Body of pancreas (tissue), 4 donors: Measurements from ENCODE around the gene ISG20L2. TPM values are rescaled to one million over a fixed set of nuclear protein-coding genes. Genes with fewer than 3 reads are reported as not detected.

Experiments
- ATAC-seq: fragments of 150-250 bp; one replicate; pipeline ENCODE4 v1.9.1; 2016
- DNase-seq, 4 donors: peaks; one replicate each; pipeline ENCODE4 v3.0.0-alpha.2; 2019
- H3K27ac ChIP-seq, 4 donors: fragments of 200-600 bp; sonication (generic); 1 replicate in 3 of 4; 2 replicates in 1 of 4; pipeline versions ENCODE4 v1.5.1 to v1.6.1; 2016 to 2019; ENCODE audit warnings: mild to moderate bottlenecking in 1 of 4, mixed read lengths in 1 of 4, moderate library complexity in 1 of 4
- H3K27me3 ChIP-seq, 2 donors: fragments of 200-600 bp; sonication (generic); one replicate each; pipeline ENCODE4 v1.6.0; 2016; ENCODE audit warnings: mild to moderate bottlenecking in 1 of 2
- H3K36me3 ChIP-seq, 2 donors: fragments of 200-600 bp; sonication (generic); replicated peaks in 1 of 2; 2 replicates each; pipeline ENCODE4 v1.5.1; 2016; ENCODE audit warnings: low read depth in 2 of 2; ENCODE audit not compliant: insufficient read depth in 1 of 2
- H3K4me1 ChIP-seq: fragments of 200-600 bp; sonication (generic); one replicate; pipeline ENCODE4 v1.6.0; 2016
- H3K4me3 ChIP-seq, 2 donors: fragments of 200-600 bp; sonication (generic); 1 replicate in 1 of 2; 2 replicates in 1 of 2; pipeline ENCODE4 v1.5.1; 2016 to 2019
- H3K9me3 ChIP-seq, 3 donors: fragments of 200-600 bp; sonication (generic); 1 replicate in 2 of 3; 2 replicates in 1 of 3; pipeline ENCODE4 v1.5.1; 2016
- POLR2A ChIP-seq, 3 donors: fragments of 450-650 bp; IDR thresholded peaks; one replicate each; pipeline ENCODE4 v1.6.1; 2016; ENCODE audit warnings: antibody characterized with exemption in 3 of 3, mild to moderate bottlenecking in 2 of 3
- WGBS, 2 donors: methylation state at CpG; one replicate each; pipeline ENCODE4 v1.1.5; 2017; 5-methylcytosine and 5-hydroxymethylcytosine counted together
- intact Hi-C: fragments of 100-400 bp; cut with DNase I; formaldehyde crosslinking; loops from one replicate; pipeline ENCODE4 v1.15.1; 2023
- total RNA-seq, 2 donors: library from RNA; depleted of rRNA; stranded (reverse); fragments of >200 nt; gene quantifications; one replicate each; pipeline ENCODE4 v1.1.0, GENCODE V29; 2016
- TF ChIP-seq, protein P1 (sequence below), 7 experiments: fragments of 450-650 bp in 4 of 7; fragments of 200-600 bp in 3 of 7; sonication (generic) in 3 of 7; IDR thresholded peaks; one replicate each; pipeline ENCODE4 v1.5.1; 2016 to 2019; ENCODE audit warnings: antibody characterized with exemption in 7 of 7

The ISG20L2 gene
- total RNA-seq, 2 donors from 2014 or later: 11.9 to 14.3 TPM

DNA sequence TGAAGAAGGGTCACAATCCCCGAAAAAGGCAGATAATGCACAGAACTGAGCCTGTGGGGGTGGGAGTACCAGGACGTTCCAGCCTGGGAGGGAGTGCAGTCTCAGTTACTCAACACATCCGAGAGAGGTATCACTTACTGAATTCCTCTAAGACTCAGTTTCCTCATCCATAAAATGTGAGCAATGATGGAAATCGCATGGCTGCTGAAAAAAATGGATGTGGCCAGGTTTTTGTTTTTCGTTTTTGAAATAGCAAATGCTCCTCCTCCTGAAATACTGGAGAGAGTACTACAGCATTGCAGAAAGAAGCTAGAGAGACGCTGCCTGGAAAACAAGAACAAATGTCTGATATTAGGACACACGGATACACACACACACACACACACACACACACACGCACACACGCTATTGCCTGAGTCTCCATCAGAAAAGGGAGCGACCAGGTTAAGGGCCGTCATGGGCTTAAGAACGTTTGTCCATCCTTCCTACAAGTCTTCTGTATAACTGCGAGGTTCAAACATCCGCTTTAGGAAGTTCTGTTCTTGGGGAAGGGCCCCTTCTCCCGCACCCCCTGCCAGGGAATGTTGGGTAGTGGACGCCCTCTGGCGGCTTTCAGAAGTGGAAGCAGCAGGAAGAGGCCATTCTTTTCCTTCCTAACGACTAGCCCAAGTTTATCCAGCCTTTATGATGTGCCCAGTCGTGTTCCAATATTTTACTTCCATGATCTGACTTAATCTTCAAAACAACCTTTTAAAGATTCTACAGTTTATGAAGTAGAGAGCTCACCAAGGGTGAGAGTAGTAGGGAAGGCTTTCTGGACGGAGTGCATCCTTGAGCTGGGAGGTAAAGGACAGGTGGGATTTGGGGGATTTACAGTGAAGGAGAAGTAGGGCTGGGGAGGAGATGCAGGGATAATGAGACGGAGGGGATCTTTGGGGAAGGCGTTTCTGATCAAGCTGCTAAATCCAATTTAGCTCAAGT, 50.7 kb downstream of the ISG20L2 start:
- Histone ChIP-seq H3K9me3 (no peaks in the 10 kb centered on the region), H3K27me3 (peaks cover 5 to 22% of the 10 kb centered on the region in 2 donors), H3K36me3 (no peaks in the 10 kb centered on the region), H3K27ac (peak overlapping the region in 1 of 4 donors; percentile 41), H3K4me1 (peaks cover 15% of the 10 kb centered on the region), H3K4me3 (no peak overlapping the region)
- ATAC-seq (peak; percentile 67), DNase-seq (peak; percentile 50 to 59 (median 56))
- intact Hi-C loops: no loop called here
- TF ChIP-seq, protein P1, sequence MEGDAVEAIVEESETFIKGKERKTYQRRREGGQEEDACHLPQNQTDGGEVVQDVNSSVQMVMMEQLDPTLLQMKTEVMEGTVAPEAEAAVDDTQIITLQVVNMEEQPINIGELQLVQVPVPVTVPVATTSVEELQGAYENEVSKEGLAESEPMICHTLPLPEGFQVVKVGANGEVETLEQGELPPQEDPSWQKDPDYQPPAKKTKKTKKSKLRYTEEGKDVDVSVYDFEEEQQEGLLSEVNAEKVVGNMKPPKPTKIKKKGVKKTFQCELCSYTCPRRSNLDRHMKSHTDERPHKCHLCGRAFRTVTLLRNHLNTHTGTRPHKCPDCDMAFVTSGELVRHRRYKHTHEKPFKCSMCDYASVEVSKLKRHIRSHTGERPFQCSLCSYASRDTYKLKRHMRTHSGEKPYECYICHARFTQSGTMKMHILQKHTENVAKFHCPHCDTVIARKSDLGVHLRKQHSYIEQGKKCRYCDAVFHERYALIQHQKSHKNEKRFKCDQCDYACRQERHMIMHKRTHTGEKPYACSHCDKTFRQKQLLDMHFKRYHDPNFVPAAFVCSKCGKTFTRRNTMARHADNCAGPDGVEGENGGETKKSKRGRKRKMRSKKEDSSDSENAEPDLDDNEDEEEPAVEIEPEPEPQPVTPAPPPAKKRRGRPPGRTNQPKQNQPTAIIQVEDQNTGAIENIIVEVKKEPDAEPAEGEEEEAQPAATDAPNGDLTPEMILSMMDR (IDR thresholded peaks at IDR 0.05): peak; percentile 39 to 77 (median 68)
- TF ChIP-seq POLR2A (IDR thresholded peaks at IDR 0.05): no peak
- WGBS, 2 donors: 3 to 7% methylated on average over 22 of the region's 22 CpGs

- Histone ChIP-seq H3K9me3 (no peaks in the 10 kb centered on the region), H3K27ac (peak within 1 kb of the TSS in 1 of 4 donors; percentile 41), H3K36me3 (no peaks in the 10 kb centered on the region), H3K4me3 (no peak within 1 kb of the TSS), H3K4me1 (peaks cover 15% of the 10 kb centered on the region), H3K27me3 (peaks cover 5 to 22% of the 10 kb centered on the region in 2 donors)
- peak; percentile 68 for ATAC-seq
- TF ChIP-seq, protein P1 (IDR thresholded peaks at IDR 0.05): no peak
- TF ChIP-seq POLR2A (IDR thresholded peaks at IDR 0.05): no peak
- intact Hi-C loops: no loop called here
- peak in 2 of 4 donors; percentile 35 to 45 for DNase-seq
- 4 to 5% methylated on average over 15 to 70 of the region's 70 CpGs for WGBS, 2 donors
These were observed 51.5 kb downstream of the ISG20L2 start, which contains the start of gene NES for GRCh38 chr1:156676820-156677615. Gene NES, minus strand, starts transcription at chr1:156677407. Its CDS starts 143 bp downstream, at chr1:156677264.

GRCh38 chr1:156676114-156676819, 52.3 kb downstream of the ISG20L2 start:
- peaks cover 5 to 22% of the 10 kb centered on the region in 2 donors for H3K27me3 ChIP-seq
- peak overlapping the region in 1 of 4 donors; percentile 21 for H3K27ac ChIP-seq
- peaks cover 15% of the 10 kb centered on the region for H3K4me1 ChIP-seq
- H3K36me3 ChIP-seq: no peaks in the 10 kb centered on the region
- WGBS, 2 donors: 21 to 65% methylated on average over 8 to 49 of the region's 49 CpGs
- H3K9me3 ChIP-seq: no peaks in the 10 kb centered on the region
- intact Hi-C loops: no loop called here
- H3K4me3 ChIP-seq: no peak overlapping the region
- TF ChIP-seq, protein P1 (IDR thresholded peaks at IDR 0.05): no peak
- no peak for TF ChIP-seq POLR2A (IDR thresholded peaks at IDR 0.05)
- no peak for DNase-seq
- ATAC-seq: peak; percentile 26

- peaks cover 5 to 22% of the 10 kb centered on the region in 2 donors for H3K27me3 ChIP-seq
- H3K36me3 ChIP-seq: no peaks in the 10 kb centered on the region
- intact Hi-C loops: no loop called here
- no peak overlapping the region for H3K27ac ChIP-seq
- H3K4me1 ChIP-seq: peaks cover 15% of the 10 kb centered on the region
- no peak overlapping the region for H3K4me3 ChIP-seq
- no peak for ATAC-seq
- H3K9me3 ChIP-seq: no peaks in the 10 kb centered on the region
- DNase-seq: no peak
- 47 to 53% methylated on average over 15 to 18 of the region's 18 CpGs for WGBS, 2 donors
- TF ChIP-seq, protein P1 (IDR thresholded peaks at IDR 0.05): no peak
- no peak for TF ChIP-seq POLR2A (IDR thresholded peaks at IDR 0.05)
These were observed 53.1 kb downstream of the ISG20L2 start for GRCh38 chr1:156675210-156676113.
